GM13977 (cell line): ENCODE measurements around the gene EIF3K.

Experiments used
- DNase-seq: peaks from one replicate; pipeline ENCODE4 v3.0.0; 2012; ENCODE audit warnings: low spot score
- CTCF ChIP-seq: IDR thresholded peaks from 2 replicates; pipeline ENCODE4 v1.5.1; 2012; ENCODE audit warnings: mild to moderate bottlenecking, control low read depth; ENCODE audit not compliant: insufficient read depth; ENCODE audit errors: extremely low read depth, missing control alignments
- in situ Hi-C: fragments of 300-500 bp; cut with MboI; formaldehyde crosslinking; loops from one replicate; pipeline ENCODE4 v1.12.0; 2022; ENCODE audit warnings: low sequenced_read_pairs, low pct_unique_long_range_greater_than_20kb, mixed read lengths, inconsistent platforms; ENCODE audit not compliant: unreplicated experiment

The EIF3K gene

GRCh38 chr19:38678891-38679494 lies 60.0 kb downstream of the EIF3K start:
- no peak for DNase-seq
- in situ Hi-C loops, result no loop called here
- TF ChIP-seq CTCF, result no peak

DNA sequence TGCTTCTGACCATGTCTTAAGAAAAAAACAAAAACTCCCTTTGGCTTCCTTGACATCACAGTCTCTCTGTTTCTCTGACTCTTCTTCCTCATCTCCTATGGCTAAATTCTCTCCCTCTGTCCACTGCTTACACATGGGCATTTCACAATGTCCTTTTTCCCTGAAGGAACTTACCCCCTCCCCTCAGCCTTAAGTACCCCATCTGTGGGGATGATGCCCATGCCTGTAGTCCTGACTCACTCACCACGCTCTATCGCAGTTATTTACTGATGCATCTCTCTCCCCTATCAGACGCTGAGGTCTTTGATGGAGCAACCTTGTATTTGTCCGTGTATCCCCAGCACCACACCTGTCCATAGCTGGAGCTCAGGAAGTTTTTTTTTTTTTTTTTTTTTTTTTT lies 60.9 kb downstream of the EIF3K start:
- TF ChIP-seq CTCF, result no peak
- no peak for DNase-seq
- in situ Hi-C loops, result no loop called here

DNA sequence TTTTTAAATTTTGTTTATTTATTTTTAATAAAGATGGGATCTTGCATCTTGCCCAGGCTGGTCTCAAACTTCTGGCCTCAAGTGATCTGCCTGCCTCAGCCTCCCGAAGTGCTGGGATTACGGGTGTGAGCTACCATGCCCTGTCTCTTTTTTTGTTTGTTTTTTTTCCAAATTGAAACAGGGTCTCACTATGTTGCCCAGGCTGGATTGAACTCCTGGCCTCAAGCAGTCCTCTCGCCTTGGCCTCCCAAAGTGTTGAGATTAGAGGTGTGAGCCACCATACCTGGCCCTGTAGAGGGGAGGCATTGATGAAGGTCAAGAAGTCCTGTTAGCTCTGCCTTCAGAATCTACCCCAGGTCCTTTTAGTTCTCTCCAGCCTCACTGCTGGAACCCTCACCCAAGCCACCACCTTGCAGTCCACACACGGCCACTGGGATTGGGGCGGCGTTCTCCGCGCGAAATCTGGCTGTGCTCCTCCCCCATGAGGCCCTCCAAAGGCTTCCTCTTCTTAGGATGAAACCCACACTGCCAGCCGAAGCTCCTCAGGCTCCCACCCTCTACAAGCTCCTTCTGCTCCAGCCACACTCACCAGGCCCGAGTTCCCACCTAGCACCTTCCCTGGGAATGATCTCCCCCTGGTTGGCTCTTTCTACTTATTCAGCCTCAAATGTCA lies 63.3 kb downstream of the EIF3K start:
- no peak for TF ChIP-seq CTCF
- DNase-seq, result no peak
- in situ Hi-C loops, result no loop called here

DNA sequence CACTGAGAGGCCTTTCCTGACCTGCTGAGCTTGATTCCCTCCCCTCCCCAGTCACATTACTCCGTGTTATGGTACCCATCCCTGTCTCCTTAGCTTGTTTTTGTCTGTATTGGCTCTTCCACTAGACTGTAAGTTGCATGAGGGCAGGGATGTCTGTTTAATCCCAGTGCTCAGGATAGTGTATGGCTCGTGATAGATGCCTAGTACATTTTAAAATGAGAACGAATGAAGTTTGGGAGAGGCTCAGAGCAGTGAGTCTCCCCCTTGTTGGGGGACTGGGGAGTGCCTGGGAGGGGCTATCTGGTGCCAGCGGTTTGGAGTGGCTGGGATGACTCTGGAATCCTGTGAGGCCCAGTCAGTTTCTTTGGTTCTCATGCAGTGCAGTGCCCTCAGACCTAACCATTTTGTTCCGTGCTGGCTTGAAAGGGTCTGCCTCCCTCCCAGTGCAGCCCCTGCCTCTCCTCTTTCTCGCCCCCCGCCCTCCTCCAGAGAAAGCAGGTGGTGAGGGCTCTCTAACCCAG lies 63.9 kb downstream of the EIF3K start:
- TF ChIP-seq CTCF, result no peak
- in situ Hi-C loops, result no loop called here
- DNase-seq, result no peak

GRCh38 chr19:38683393-38684077 lies 64.5 kb downstream of the EIF3K start:
- TF ChIP-seq CTCF, result no peak
- no peak for DNase-seq
- in situ Hi-C loops, result no loop called here

GRCh38 chr19:38684078-38684861 lies 65.3 kb downstream of the EIF3K start:
- in situ Hi-C loops, result no loop called here
- TF ChIP-seq CTCF, result no peak
- no peak for DNase-seq
